H1 (cell line): ENCODE results near the gene EIF2S2. TPM values are rescaled to one million over a fixed set of nuclear protein-coding genes. Genes with fewer than 3 reads are reported as not detected.

Source experiments
- CTCF ChIA-PET: fragments of 300-600 bp; sonication (Branson Sonifier 250); formaldehyde crosslinking; loops from one replicate; lab custom pipeline; 2021; ENCODE audit not compliant: partially characterized antibody; lab: Charles Lee
- POLR2A ChIA-PET: fragments of 300-600 bp; sonication (Branson Sonifier 250); formaldehyde crosslinking; loops from one replicate; lab custom pipeline; 2021; ENCODE audit warnings: inconsistent platforms; ENCODE audit not compliant: partially characterized antibody; lab: Charles Lee
- DNase-seq, 2 experiments: peaks; one replicate each; pipeline versions ENCODE4 v3.0.0 to v3.0.0-alpha.2; 2010 to 2022; ENCODE audit warnings: low spot score in 2 of 2, low read depth in 1 of 2, mixed read lengths in 1 of 2
- FAIRE-seq: peaks from 2 replicates; lab custom pipeline; 2011; peaks lifted over from hg19 to GRCh38; lab: Jason Lieb, UNC
- H2AFZ ChIP-seq: 2 replicates; pipeline ENCODE4 v1.8.1; 2012; ENCODE audit warnings: low read length, inconsistent platforms
- H2AK5ac ChIP-seq: 2 replicates; pipeline ENCODE4 v1.6.1; 2013; ENCODE audit warnings: low read depth, low read length
- H2BK120ac ChIP-seq: replicated peaks from 2 replicates; pipeline ENCODE3; 2013; ENCODE audit warnings: low read depth, low read length, inconsistent platforms
- H2BK12ac ChIP-seq: 2 replicates; pipeline ENCODE4 v1.6.1; 2013; ENCODE audit warnings: low read depth, low read length
- H2BK15ac ChIP-seq: 2 replicates; pipeline ENCODE4 v1.6.1; 2013; ENCODE audit warnings: low read length
- H2BK20ac ChIP-seq: 2 replicates; pipeline ENCODE4 v1.6.1; 2013; ENCODE audit warnings: low read length
- H2BK5ac ChIP-seq: 2 replicates; pipeline ENCODE4 v1.6.1; 2013; ENCODE audit warnings: low read depth, low read length
- H3K14ac ChIP-seq: 2 replicates; pipeline ENCODE4 v1.6.1; 2013; ENCODE audit warnings: inconsistent platforms; ENCODE audit not compliant: insufficient read length
- H3K18ac ChIP-seq: 2 replicates; pipeline ENCODE4 v1.6.1; 2013; ENCODE audit warnings: low read length; ENCODE audit errors: extremely low read depth
- H3K23ac ChIP-seq: 2 replicates; pipeline ENCODE4 v1.6.1; 2013; ENCODE audit warnings: inconsistent platforms; ENCODE audit not compliant: insufficient read length
- H3K23me2 ChIP-seq: 2 replicates; pipeline ENCODE4 v1.6.1; 2013; ENCODE audit warnings: low read depth, low read length
- H3K27ac ChIP-seq: 2 replicates; pipeline ENCODE4 v1.6.1; 2011; ENCODE audit warnings: low read depth, low read length, inconsistent platforms
- H3K27me3 ChIP-seq, 4 experiments: replicated peaks in 1 of 4; 1 replicate in 1 of 4; 2 replicates in 3 of 4; pipeline versions ENCODE4 v1.6.1 to v1.8.1; 2011 to 2013; ENCODE audit warnings: low read length in 3 of 4, mild to moderate bottlenecking in 3 of 4, inconsistent platforms in 2 of 4, mixed read lengths in 2 of 4, moderate library complexity in 1 of 4; ENCODE audit not compliant: control insufficient read depth in 3 of 4, insufficient read depth in 3 of 4; ENCODE audit errors: extremely low read depth in 1 of 4
- H3K36me3 ChIP-seq, 4 experiments: 2 replicates each; pipeline versions ENCODE4 v1.6.1 to v1.8.1; 2011 to 2013; ENCODE audit warnings: mild to moderate bottlenecking in 4 of 4, low read length in 3 of 4, moderate library complexity in 2 of 4, control low read depth in 1 of 4, inconsistent platforms in 1 of 4; ENCODE audit not compliant: insufficient read depth in 4 of 4, control insufficient read depth in 2 of 4
- H3K4ac ChIP-seq: replicated peaks from 2 replicates; pipeline ENCODE3; 2013; ENCODE audit warnings: low read length, low read depth, mixed read lengths, inconsistent platforms; ENCODE audit not compliant: insufficient read length
- H3K4me1 ChIP-seq, 4 experiments: replicated peaks in 1 of 4; 1 replicate in 1 of 4; 2 replicates in 3 of 4; pipeline versions ENCODE4 v1.6.1 to v1.8.1; 2011 to 2013; ENCODE audit warnings: low read length in 3 of 4, inconsistent platforms in 2 of 4, mixed read lengths in 1 of 4; ENCODE audit not compliant: insufficient read depth in 4 of 4, control insufficient read depth in 3 of 4
- H3K4me2 ChIP-seq, 2 experiments: 2 replicates each; pipeline versions ENCODE4 v1.6.1 to v1.8.1; 2011 to 2013; ENCODE audit warnings: low read depth in 2 of 2, low read length in 2 of 2, control low read depth in 1 of 2, inconsistent platforms in 1 of 2, mild to moderate bottlenecking in 1 of 2; ENCODE audit not compliant: insufficient read depth in 1 of 2
- H3K4me3 ChIP-seq, 4 experiments: fragments of 200-600, 300-600 bp in 1 of 4; sonication (generic), shearing (Covaris generic), sonication (Bioruptor Twin) in 1 of 4; 2 replicates each; pipeline versions ENCODE4 v1.5.1 to v1.8.1; 2011 to 2016; ENCODE audit warnings: low read length in 4 of 4, low read depth in 3 of 4, control low read depth in 2 of 4, inconsistent platforms in 2 of 4, mild to moderate bottlenecking in 2 of 4, mixed read lengths in 1 of 4, moderate library complexity in 1 of 4; ENCODE audit not compliant: insufficient read depth in 2 of 4; ENCODE audit errors: extremely low read depth in 1 of 4
- H3K56ac ChIP-seq: replicated peaks from 2 replicates; pipeline ENCODE3; 2013; ENCODE audit warnings: low read depth, mild to moderate bottlenecking, mixed read lengths, low read length, inconsistent platforms; ENCODE audit not compliant: insufficient read length
- H3K79me1 ChIP-seq: 2 replicates; pipeline ENCODE4 v1.6.1; 2013; ENCODE audit warnings: low read depth, low read length, control low read depth
- H3K79me2 ChIP-seq, 2 experiments: 2 replicates each; pipeline versions ENCODE4 v1.6.1 to v1.8.1; 2012 to 2013; ENCODE audit warnings: low read length in 2 of 2, mild to moderate bottlenecking in 2 of 2, inconsistent platforms in 1 of 2; ENCODE audit not compliant: insufficient read depth in 2 of 2, control insufficient read depth in 1 of 2
- H3K9ac ChIP-seq, 4 experiments: replicated peaks in 1 of 4; 1 replicate in 1 of 4; 2 replicates in 3 of 4; pipeline versions ENCODE4 v1.6.1 to v1.8.1; 2011 to 2013; ENCODE audit warnings: low read depth in 3 of 4, low read length in 3 of 4, control low read depth in 2 of 4, mild to moderate bottlenecking in 2 of 4, moderate library complexity in 2 of 4, inconsistent platforms in 1 of 4; ENCODE audit errors: extremely low read depth in 1 of 4
- H3K9me3 ChIP-seq, 2 experiments: 2 replicates each; pipeline versions ENCODE4 v1.6.1 to v1.8.1; 2012 to 2013; ENCODE audit warnings: mild to moderate bottlenecking in 2 of 2, moderate library complexity in 2 of 2, control low read depth in 1 of 2, inconsistent platforms in 1 of 2, low read depth in 1 of 2, low read length in 1 of 2, mixed read lengths in 1 of 2; ENCODE audit not compliant: insufficient read depth in 2 of 2
- H4K20me1 ChIP-seq, 2 experiments: replicated peaks in 1 of 2; 2 replicates each; pipeline versions ENCODE3 to v1.8.1; 2011 to 2013; ENCODE audit warnings: inconsistent platforms in 2 of 2, low read length in 2 of 2, mild to moderate bottlenecking in 1 of 2; ENCODE audit not compliant: insufficient read depth in 2 of 2, control insufficient read depth in 1 of 2
- H4K5ac ChIP-seq: 2 replicates; pipeline ENCODE4 v1.6.1; 2013; ENCODE audit warnings: low read length, low read depth, mixed read lengths, inconsistent platforms; ENCODE audit not compliant: insufficient read length
- H4K8ac ChIP-seq: 2 replicates; pipeline ENCODE4 v1.8.0; 2013; ENCODE audit warnings: mild to moderate bottlenecking, moderate library complexity, low read length, inconsistent platforms; ENCODE audit not compliant: insufficient read depth; ENCODE audit errors: extremely low read depth
- H4K91ac ChIP-seq: replicated peaks from 2 replicates; pipeline ENCODE3; 2013; ENCODE audit warnings: low read length, mixed read lengths, inconsistent platforms; ENCODE audit not compliant: insufficient read length
- CHD2 ChIP-seq: IDR thresholded peaks from 2 replicates; pipeline ENCODE4 v1.6.1; 2012; ENCODE audit warnings: low read length, improper control_type of control experiment
- EP300 ChIP-seq, 2 experiments: IDR thresholded peaks; 1 replicate in 1 of 2; 2 replicates in 1 of 2; pipeline ENCODE4 v1.6.1; 2011 to 2012; ENCODE audit warnings: low read depth in 2 of 2, low read length in 2 of 2, mild to moderate bottlenecking in 2 of 2, borderline replicate concordance in 1 of 2, inconsistent platforms in 1 of 2, moderate library complexity in 1 of 2
- HDAC6 ChIP-seq: IDR thresholded peaks from one replicate; pipeline ENCODE4 v1.7.1; 2012; ENCODE audit warnings: low read depth, mild to moderate bottlenecking, inconsistent platforms, low read length, moderate library complexity
- SAP30 ChIP-seq: fragments of 300-600 bp; sonication (generic); IDR thresholded peaks from 2 replicates; pipeline ENCODE4 v1.7.1; 2012; ENCODE audit warnings: low read length, moderate library complexity, mild to moderate bottlenecking, inconsistent platforms; ENCODE audit not compliant: insufficient read depth, insufficient replicate concordance
- TAF1 ChIP-seq: IDR thresholded peaks from 2 replicates; pipeline ENCODE4 v1.6.1; 2011; ENCODE audit warnings: mild to moderate bottlenecking, low read depth, low read length
- TAF7 ChIP-seq: optimal IDR thresholded peaks from 2 replicates; pipeline ENCODE3; 2011; ENCODE audit warnings: low read depth, mild to moderate bottlenecking, inconsistent platforms, low read length, moderate library complexity, borderline replicate concordance
- WGBS, 2 experiments: shearing (Covaris generic) in 1 of 2; methylation state at CpG; one replicate each; pipeline versions ENCODE4 v1.1.6 to v1.1.7; 2013 to 2015; ENCODE audit warnings: low lambda C conversion rate in 2 of 2, mixed read lengths in 2 of 2, inconsistent platforms in 1 of 2, low coverage in 1 of 2, missing lambda C conversion rate in 1 of 2; ENCODE audit not compliant: insufficient replicate concordance in 2 of 2, insufficient coverage in 1 of 2, insufficient read length in 1 of 2; ENCODE audit errors: extremely low coverage in 1 of 2, missing lambda C conversion rate in 1 of 2; 5-methylcytosine and 5-hydroxymethylcytosine counted together
- polyA plus RNA-seq, 7 experiments: library from polyadenylated mRNA; depleted of rRNA in 3 of 7; stranded (reverse) in 5 of 7; unstranded in 2 of 7; fragments of >200 nt in 5 of 7; fragments of 200-250 nt in 2 of 7; gene quantifications; 1 replicate in 5 of 7; 2 replicates in 1 of 7; 4 replicates in 1 of 7; pipeline versions ENCODE4 v1.2.1 to v1.2.3, GENCODE V29; 2011 to 2013; ENCODE audit warnings: missing spikeins in 2 of 7, mixed read lengths in 2 of 7
- total RNA-seq: library from RNA; stranded (reverse); fragmentation: NEBNext Ultra II Directional; extraction: Animal tissue kit (Norgen Biotek cat#: 25700); gene quantifications from 2 replicates; pipeline ENCODE4 v1.2.1, GENCODE V29; 2021
- TF ChIP-seq, protein P1 (sequence below): IDR thresholded peaks from 2 replicates; pipeline ENCODE4 v1.6.1; 2012; ENCODE audit warnings: inconsistent platforms

EIF2S2 gene
- total and polyA plus RNA-seq, 2 of the 8 experiments (the other 6 are each of a cell fraction or from before 2014, with no cell fraction given), result 59.5 to 142 TPM

GRCh38 chr20:34120213-34120612, 8.2 kb upstream of the EIF2S2 start:
- no peak overlapping the region for H3K4me3 ChIP-seq
- no peak overlapping the region for H2BK20ac ChIP-seq
- H2BK12ac ChIP-seq, result no peak overlapping the region
- no peak overlapping the region for H2BK15ac ChIP-seq
- no peaks in the 10 kb centered on the region for H4K20me1 ChIP-seq
- H3K23me2 ChIP-seq, result no peaks in the 10 kb centered on the region
- no peak overlapping the region for H3K56ac ChIP-seq
- H3K9me3 ChIP-seq, result no peaks in the 10 kb centered on the region
- H4K5ac ChIP-seq, result no peak overlapping the region
- TF ChIP-seq EP300 (IDR thresholded peaks at IDR 0.05; ENCODE audit: borderline replicate concordance in 1 of 2, low read depth in 2 of 2, low read length in 2 of 2), result no peak
- TF ChIP-seq TAF7, result no peak
- no peak for TF ChIP-seq HDAC6
- no peak for TF ChIP-seq CHD2
- TF ChIP-seq, protein P1, sequence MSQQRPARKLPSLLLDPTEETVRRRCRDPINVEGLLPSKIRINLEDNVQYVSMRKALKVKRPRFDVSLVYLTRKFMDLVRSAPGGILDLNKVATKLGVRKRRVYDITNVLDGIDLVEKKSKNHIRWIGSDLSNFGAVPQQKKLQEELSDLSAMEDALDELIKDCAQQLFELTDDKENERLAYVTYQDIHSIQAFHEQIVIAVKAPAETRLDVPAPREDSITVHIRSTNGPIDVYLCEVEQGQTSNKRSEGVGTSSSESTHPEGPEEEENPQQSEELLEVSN, result no peak
- no peak for TF ChIP-seq TAF1
- TF ChIP-seq SAP30, result no peak
- TF ChIP-seq, all 59 proteins: peak for 0
- H3K27ac ChIP-seq, result no peak overlapping the region
- no peak overlapping the region for H3K4ac ChIP-seq
- H2BK120ac ChIP-seq, result no peak overlapping the region
- H4K91ac ChIP-seq, result no peak overlapping the region
- H2BK5ac ChIP-seq, result no peak overlapping the region
- ChIA-PET CTCF (no interaction called here), POLR2A (interaction anchor here (2.6 to 3.0 kb wide), 2 partner anchors 9 to 12 kb away, joined by 10 to 14 read pairs; partner anchors contain the start of gene EIF2S2)
- H3K79me1 ChIP-seq, result no peaks in the 10 kb centered on the region
- H3K79me2 ChIP-seq, result no peaks in the 10 kb centered on the region
- H2AFZ ChIP-seq, result no peak overlapping the region
- H3K4me1 ChIP-seq, result no peaks in the 10 kb centered on the region
- no peak overlapping the region for H2AK5ac ChIP-seq
- no peak overlapping the region for H3K9ac ChIP-seq
- H3K4me2 ChIP-seq, result no peak overlapping the region
- H3K14ac ChIP-seq, result no peak overlapping the region
- no peak overlapping the region for H4K8ac ChIP-seq
- no peak for FAIRE-seq
- H3K27me3 ChIP-seq, result peaks cover 0 to 3% (median 0%) of the 10 kb centered on the region in 4 experiments; a peak in 1 of 7 replicates
- 87% methylated on average over 2 of the region's 2 CpGs; no CpG with 5 or more reads in 1 of the 2 experiments for WGBS, 2 experiments
- DNase-seq, result no peak
- no peaks in the 10 kb centered on the region for H3K36me3 ChIP-seq
- no peak overlapping the region for H3K18ac ChIP-seq
- no peak overlapping the region for H3K23ac ChIP-seq
